ENCODE data around the gene ACTL10. TPM values are rescaled to one million over a fixed set of nuclear protein-coding genes. Genes with fewer than 3 reads are reported as not detected.

Gene ACTL10
- polyA plus RNA-seq, 4 donors: 0.89 to 5.4 (median 2.0) TPM

DNA sequence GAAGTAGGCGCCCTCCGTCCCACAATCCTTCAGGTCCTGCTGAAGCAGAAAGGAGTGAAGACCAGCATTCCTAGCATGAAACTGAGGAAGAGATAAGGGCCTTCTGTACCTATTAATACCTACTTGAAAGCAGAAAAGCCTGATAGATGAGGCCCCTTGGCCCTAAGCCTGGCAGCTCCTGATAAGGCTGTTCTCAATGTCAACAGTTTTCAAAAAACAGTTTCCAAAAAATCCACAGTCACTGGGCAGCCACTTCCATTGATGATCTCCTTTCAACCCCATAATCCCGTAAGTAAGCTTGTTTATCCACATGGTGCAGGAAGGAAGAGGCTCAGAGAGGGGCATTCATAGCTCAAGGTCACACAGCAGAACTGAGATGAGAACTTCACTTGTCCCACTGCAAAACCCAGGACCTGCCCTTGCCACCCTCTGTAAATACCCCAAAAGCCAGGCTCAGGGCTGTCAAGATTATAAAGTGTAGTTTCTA lies 22.2 kb downstream of the ACTL10 start:
- Histone ChIP-seq H3K36me3 (ENCODE audit: control insufficient read depth in 3 of 3, insufficient read depth in 2 of 3, low read depth in 1 of 3, low read length in 3 of 3) (no peaks in the 10 kb centered on the region), H3K4me1 (ENCODE audit: control insufficient read depth in 3 of 3, insufficient read depth in 2 of 3, low read depth in 1 of 3, low read length in 2 of 3) (peaks cover 2 to 32% (median 3%) of the 10 kb centered on the region in 3 donors), H3K4me3 (ENCODE audit: low read depth in 1 of 3, low read length in 3 of 3) (no peak overlapping the region), H3K27me3 (ENCODE audit: control insufficient read depth in 3 of 3, insufficient read depth in 3 of 3, low read length in 3 of 3) (no peaks in the 10 kb centered on the region), H3K9me3 (ENCODE audit: control insufficient read depth in 2 of 2, insufficient read depth in 1 of 2, low read depth in 1 of 2, low read length in 1 of 2) (no peaks in the 10 kb centered on the region), H3K27ac (ENCODE audit: low read depth in 1 of 3, low read length in 2 of 3) (peak overlapping the region in 1 of 3 donors; percentile 38)
- DNase-seq (no peak), FAIRE-seq (no peak)
- WGBS, 3 donors: 49 to 71% (median 62%) methylated on average over 3 of the region's 3 CpGs

DNA sequence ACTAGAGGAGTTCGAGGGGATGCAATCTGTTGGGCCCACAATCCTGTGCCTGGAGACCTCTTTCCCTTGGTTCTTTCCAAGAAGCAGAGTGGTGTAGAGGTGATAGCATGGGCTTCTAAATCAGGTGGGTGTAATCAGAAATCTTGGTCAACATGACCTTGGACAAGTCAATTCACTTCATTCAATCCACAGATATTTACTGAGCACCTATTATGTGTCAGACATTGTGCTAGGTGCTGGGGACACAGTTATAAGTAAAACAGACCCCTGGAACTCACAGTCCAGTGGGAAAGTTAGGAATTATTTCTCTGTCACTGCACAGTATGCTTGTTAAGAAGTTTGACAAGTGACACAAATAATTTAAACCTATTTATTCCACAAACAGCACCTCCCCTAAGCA lies 22.8 kb downstream of the ACTL10 start:
- H3K9me3 ChIP-seq (ENCODE audit: control insufficient read depth in 2 of 2, insufficient read depth in 1 of 2, low read depth in 1 of 2, low read length in 1 of 2): no peaks in the 10 kb centered on the region
- DNase-seq (no peak), FAIRE-seq (no peak)
- WGBS, 3 donors: 87 to 94% (median 91%) methylated on average over 1 of the region's 1 CpG
- no peaks in the 10 kb centered on the region for H3K27me3 ChIP-seq (ENCODE audit: control insufficient read depth in 3 of 3, insufficient read depth in 3 of 3, low read length in 3 of 3)
- no peak overlapping the region for H3K27ac ChIP-seq (ENCODE audit: low read depth in 1 of 3, low read length in 2 of 3)
- H3K4me1 ChIP-seq (ENCODE audit: control insufficient read depth in 3 of 3, insufficient read depth in 2 of 3, low read depth in 1 of 3, low read length in 2 of 3): peaks cover 2 to 30% (median 3%) of the 10 kb centered on the region in 3 donors
- H3K36me3 ChIP-seq (ENCODE audit: control insufficient read depth in 3 of 3, insufficient read depth in 2 of 3, low read depth in 1 of 3, low read length in 3 of 3): no peaks in the 10 kb centered on the region
- no peak overlapping the region for H3K4me3 ChIP-seq (ENCODE audit: low read depth in 1 of 3, low read length in 3 of 3)

DNA sequence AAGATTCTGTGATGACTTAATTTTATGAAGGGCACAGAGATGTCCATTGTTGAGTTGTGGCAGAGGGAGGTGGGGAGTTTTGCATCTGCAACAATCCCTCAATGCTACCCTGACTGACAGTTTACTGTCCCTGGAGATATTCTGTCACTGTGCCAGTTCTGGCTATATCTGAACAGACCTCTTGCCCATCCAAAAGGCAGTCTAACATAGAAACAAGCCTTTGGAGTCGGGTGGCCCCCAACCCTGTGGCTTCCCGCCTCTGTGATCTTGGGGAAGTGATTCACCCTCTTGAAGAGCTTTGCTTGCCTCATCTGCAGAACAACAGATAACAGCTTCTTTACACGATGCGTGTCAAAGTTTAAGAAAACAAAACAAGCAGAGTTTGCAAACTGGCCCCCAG lies 23.2 kb downstream of the ACTL10 start:
- FAIRE-seq (no peak), DNase-seq (no peak)
- H3K4me1 ChIP-seq (ENCODE audit: control insufficient read depth in 3 of 3, insufficient read depth in 2 of 3, low read depth in 1 of 3, low read length in 2 of 3): peaks cover 2 to 25% (median 3%) of the 10 kb centered on the region in 3 donors
- H3K27ac ChIP-seq (ENCODE audit: low read depth in 1 of 3, low read length in 2 of 3): no peak overlapping the region
- H3K27me3 ChIP-seq (ENCODE audit: control insufficient read depth in 3 of 3, insufficient read depth in 3 of 3, low read length in 3 of 3): no peaks in the 10 kb centered on the region
- 34 to 66% (median 44%) methylated on average over 4 of the region's 4 CpGs for WGBS, 3 donors
- H3K36me3 ChIP-seq (ENCODE audit: control insufficient read depth in 3 of 3, insufficient read depth in 2 of 3, low read depth in 1 of 3, low read length in 3 of 3): no peaks in the 10 kb centered on the region
- no peaks in the 10 kb centered on the region for H3K9me3 ChIP-seq (ENCODE audit: control insufficient read depth in 2 of 2, insufficient read depth in 1 of 2, low read depth in 1 of 2, low read length in 1 of 2)
- H3K4me3 ChIP-seq (ENCODE audit: low read depth in 1 of 3, low read length in 3 of 3): no peak overlapping the region

DNA sequence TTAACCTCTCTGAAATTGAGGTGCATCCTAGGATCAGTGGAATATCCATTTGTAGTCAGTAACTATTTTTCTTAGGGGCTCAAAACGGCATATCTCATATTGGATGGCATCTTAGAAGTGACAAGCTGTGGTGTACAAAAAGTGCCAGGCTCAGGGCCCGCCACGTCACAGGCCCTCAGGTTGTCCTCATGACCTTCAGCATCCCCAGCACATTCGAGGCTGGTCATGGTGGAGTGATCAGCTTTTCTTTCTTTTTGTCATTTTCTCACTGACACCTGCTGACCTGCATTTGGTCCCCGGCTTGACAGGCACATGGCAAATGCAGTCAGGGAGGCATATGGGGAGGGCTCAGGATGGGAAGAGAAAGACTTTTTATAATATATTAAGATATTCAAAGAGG lies 26.5 kb downstream of the ACTL10 start:
- Histone ChIP-seq H3K27ac (ENCODE audit: low read depth in 1 of 3, low read length in 2 of 3) (no peak overlapping the region), H3K9me3 (ENCODE audit: control insufficient read depth in 2 of 2, insufficient read depth in 1 of 2, low read depth in 1 of 2, low read length in 1 of 2) (no peaks in the 10 kb centered on the region), H3K4me3 (ENCODE audit: low read depth in 1 of 3, low read length in 3 of 3) (no peak overlapping the region), H3K27me3 (ENCODE audit: control insufficient read depth in 3 of 3, insufficient read depth in 3 of 3, low read length in 3 of 3) (no peaks in the 10 kb centered on the region), H3K4me1 (ENCODE audit: control insufficient read depth in 3 of 3, insufficient read depth in 2 of 3, low read depth in 1 of 3, low read length in 2 of 3) (peaks cover 0 to 12% (median 0%) of the 10 kb centered on the region in 3 donors), H3K36me3 (ENCODE audit: control insufficient read depth in 3 of 3, insufficient read depth in 2 of 3, low read depth in 1 of 3, low read length in 3 of 3) (no peaks in the 10 kb centered on the region)
- WGBS, 3 donors: 81 to 86% (median 84%) methylated on average over 5 of the region's 5 CpGs
- FAIRE-seq: no peak
- no peak for DNase-seq

DNA sequence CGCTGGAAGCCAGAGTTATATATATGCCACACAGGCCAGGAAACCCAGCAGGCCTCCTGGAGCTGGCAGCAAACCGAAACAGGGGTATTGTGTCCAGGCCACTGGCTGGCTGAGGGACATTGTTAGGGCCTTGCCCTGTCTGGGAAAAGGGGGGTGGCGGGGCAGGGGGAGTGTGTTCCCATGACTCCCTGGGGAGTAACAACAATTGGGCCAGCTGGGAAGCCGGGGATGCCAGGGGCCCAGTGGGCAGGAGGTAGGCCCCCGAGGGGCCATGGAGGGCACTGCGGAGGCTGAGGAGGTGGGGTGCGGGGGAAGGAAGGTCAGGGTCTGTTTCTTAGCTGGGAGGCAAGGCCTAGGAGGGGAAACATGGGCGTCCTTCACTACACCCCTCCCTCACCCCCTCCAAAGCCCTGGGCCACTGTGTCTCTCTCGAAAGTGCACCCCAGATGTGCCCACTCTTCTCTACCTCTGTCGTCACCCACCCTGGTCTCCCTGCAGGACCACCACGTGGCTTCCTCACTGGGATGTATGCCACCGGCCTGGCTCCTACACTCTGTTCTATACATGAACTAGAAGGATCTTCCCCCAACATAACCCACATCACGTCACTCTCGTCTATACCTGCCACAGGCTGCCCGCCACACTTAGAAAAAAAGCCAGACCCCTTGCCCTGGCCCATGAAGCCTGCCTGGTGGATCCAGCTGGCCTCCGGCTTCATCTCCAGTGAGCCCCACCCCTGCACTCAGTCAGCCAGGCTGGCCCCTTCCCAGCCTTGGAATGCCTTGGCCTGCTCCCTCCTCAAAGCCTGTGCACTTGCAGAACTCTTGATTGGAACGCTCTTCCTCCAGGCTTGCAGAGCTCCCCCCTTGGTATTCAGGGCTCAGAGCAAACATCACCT lies 27.2 kb downstream of the ACTL10 start:
- no peaks in the 10 kb centered on the region for H3K27me3 ChIP-seq (ENCODE audit: control insufficient read depth in 3 of 3, insufficient read depth in 3 of 3, low read length in 3 of 3)
- no peaks in the 10 kb centered on the region for H3K36me3 ChIP-seq (ENCODE audit: control insufficient read depth in 3 of 3, insufficient read depth in 2 of 3, low read depth in 1 of 3, low read length in 3 of 3)
- DNase-seq (no peak), FAIRE-seq (no peak)
- H3K9me3 ChIP-seq (ENCODE audit: control insufficient read depth in 2 of 2, insufficient read depth in 1 of 2, low read depth in 1 of 2, low read length in 1 of 2): no peaks in the 10 kb centered on the region
- peaks cover 0 to 5% (median 0%) of the 10 kb centered on the region in 3 donors for H3K4me1 ChIP-seq (ENCODE audit: control insufficient read depth in 3 of 3, insufficient read depth in 2 of 3, low read depth in 1 of 3, low read length in 2 of 3)
- H3K4me3 ChIP-seq (ENCODE audit: low read depth in 1 of 3, low read length in 3 of 3): no peak overlapping the region
- WGBS, 3 donors: 74 to 93% (median 92%) methylated on average over 15 to 17 of the region's 17 CpGs
- H3K27ac ChIP-seq (ENCODE audit: low read depth in 1 of 3, low read length in 2 of 3): no peak overlapping the region

DNA sequence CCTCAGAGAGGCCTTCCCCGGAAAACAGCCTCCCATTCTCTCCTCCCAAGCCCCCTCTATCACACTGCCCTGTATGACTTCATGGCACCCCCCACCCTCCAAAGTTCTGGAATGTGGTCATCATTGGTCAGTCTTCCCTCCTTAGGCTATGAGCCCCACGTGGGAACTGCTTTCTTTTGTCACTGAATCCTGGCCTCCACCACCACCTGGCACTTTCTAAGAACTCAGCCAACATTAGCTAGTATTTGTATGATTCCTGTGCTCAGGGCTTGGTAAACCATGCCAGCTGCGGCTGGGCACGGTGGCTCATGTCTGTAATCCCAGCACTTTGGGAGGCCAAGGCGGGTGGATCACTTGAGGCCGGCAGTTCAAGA lies 27.9 kb downstream of the ACTL10 start:
- no peaks in the 10 kb centered on the region for H3K36me3 ChIP-seq (ENCODE audit: control insufficient read depth in 3 of 3, insufficient read depth in 2 of 3, low read depth in 1 of 3, low read length in 3 of 3)
- WGBS, 3 donors: 78 to 81% (median 79%) methylated on average over 6 of the region's 6 CpGs
- H3K27ac ChIP-seq (ENCODE audit: low read depth in 1 of 3, low read length in 2 of 3): no peak overlapping the region
- H3K4me1 ChIP-seq (ENCODE audit: control insufficient read depth in 3 of 3, insufficient read depth in 2 of 3, low read depth in 1 of 3, low read length in 2 of 3): no peaks in the 10 kb centered on the region
- DNase-seq (no peak), FAIRE-seq (no peak)
- H3K27me3 ChIP-seq (ENCODE audit: control insufficient read depth in 3 of 3, insufficient read depth in 3 of 3, low read length in 3 of 3): no peaks in the 10 kb centered on the region
- no peaks in the 10 kb centered on the region for H3K9me3 ChIP-seq (ENCODE audit: control insufficient read depth in 2 of 2, insufficient read depth in 1 of 2, low read depth in 1 of 2, low read length in 1 of 2)
- H3K4me3 ChIP-seq (ENCODE audit: low read depth in 1 of 3, low read length in 3 of 3): no peak overlapping the region

DNA sequence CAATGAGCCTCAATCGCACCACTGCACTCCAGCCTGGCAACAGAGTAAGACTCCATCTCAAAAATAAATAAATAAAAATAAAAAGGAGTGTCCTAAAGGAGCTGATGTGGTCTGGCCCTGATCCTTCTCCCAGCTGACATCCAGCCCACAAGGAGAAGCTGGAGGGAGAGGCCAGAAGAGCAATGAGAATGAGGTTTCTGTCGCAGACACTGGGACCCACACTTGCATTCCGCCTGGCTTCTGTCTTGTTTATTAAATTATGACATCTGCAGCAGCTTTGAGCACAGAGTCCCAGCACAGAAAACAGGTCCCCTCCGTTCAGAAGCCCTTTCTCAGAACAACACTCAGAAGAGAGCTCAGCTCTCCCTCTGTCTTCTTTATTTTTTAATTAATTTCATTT lies 29.7 kb downstream of the ACTL10 start:
- H3K27me3 ChIP-seq (ENCODE audit: control insufficient read depth in 3 of 3, insufficient read depth in 3 of 3, low read length in 3 of 3): no peaks in the 10 kb centered on the region
- H3K4me1 ChIP-seq (ENCODE audit: control insufficient read depth in 3 of 3, insufficient read depth in 2 of 3, low read depth in 1 of 3, low read length in 2 of 3): no peaks in the 10 kb centered on the region
- 76 to 92% (median 90%) methylated on average over 4 of the region's 4 CpGs for WGBS, 3 donors
- peaks cover 0 to 4% of the 10 kb centered on the region in 2 donors for H3K9me3 ChIP-seq (ENCODE audit: control insufficient read depth in 2 of 2, insufficient read depth in 1 of 2, low read depth in 1 of 2, low read length in 1 of 2)
- FAIRE-seq (no peak), DNase-seq (no peak)
- no peak overlapping the region for H3K27ac ChIP-seq (ENCODE audit: low read depth in 1 of 3, low read length in 2 of 3)
- H3K4me3 ChIP-seq (ENCODE audit: low read depth in 1 of 3, low read length in 3 of 3): no peak overlapping the region
- no peaks in the 10 kb centered on the region for H3K36me3 ChIP-seq (ENCODE audit: control insufficient read depth in 3 of 3, insufficient read depth in 2 of 3, low read depth in 1 of 3, low read length in 3 of 3)

DNA sequence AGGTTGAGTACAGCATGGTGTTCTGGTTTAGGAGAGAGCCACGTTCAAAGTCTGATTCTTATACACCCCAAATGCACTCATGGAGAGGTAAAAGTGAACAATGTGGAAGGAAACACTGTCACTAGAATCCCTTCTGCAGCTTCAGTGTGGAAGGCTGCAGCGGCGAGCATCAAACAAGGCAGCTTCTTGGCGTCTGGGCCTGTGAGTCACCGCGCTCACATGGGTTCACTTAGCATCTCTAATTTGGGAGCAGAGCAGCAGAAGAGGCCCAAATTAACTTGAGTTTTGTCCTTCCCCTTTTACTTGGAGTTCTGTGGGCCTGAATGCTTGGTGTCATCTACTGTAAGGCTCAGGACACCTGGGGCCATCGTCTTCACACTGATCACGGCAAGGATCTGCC lies 30.4 kb downstream of the ACTL10 start:
- no peak for DNase-seq
- Histone ChIP-seq H3K36me3 (ENCODE audit: control insufficient read depth in 3 of 3, insufficient read depth in 2 of 3, low read depth in 1 of 3, low read length in 3 of 3) (no peaks in the 10 kb centered on the region), H3K4me1 (ENCODE audit: control insufficient read depth in 3 of 3, insufficient read depth in 2 of 3, low read depth in 1 of 3, low read length in 2 of 3) (no peaks in the 10 kb centered on the region), H3K27ac (ENCODE audit: low read depth in 1 of 3, low read length in 2 of 3) (peak overlapping the region in 1 of 3 donors; percentile 53), H3K9me3 (ENCODE audit: control insufficient read depth in 2 of 2, insufficient read depth in 1 of 2, low read depth in 1 of 2, low read length in 1 of 2) (peaks cover 0 to 4% of the 10 kb centered on the region in 2 donors), H3K27me3 (ENCODE audit: control insufficient read depth in 3 of 3, insufficient read depth in 3 of 3, low read length in 3 of 3) (no peaks in the 10 kb centered on the region), H3K4me3 (ENCODE audit: low read depth in 1 of 3, low read length in 3 of 3) (no peak overlapping the region)
- 67 to 92% (median 84%) methylated on average over 8 of the region's 8 CpGs for WGBS, 3 donors
- no peak for FAIRE-seq
